CD8-positive, alpha-beta memory T cell (primary cell): ENCODE results near the gene ZNF638. TPM values are rescaled to one million over a fixed set of nuclear protein-coding genes. Genes with fewer than 3 reads are reported as not detected.

Experiments used
- CTCF ChIA-PET: fragments of 350-600 bp; sonication (Branson Sonifier 250); formaldehyde crosslinking; loops from one replicate; lab custom pipeline; 2021; ENCODE audit warnings: antibody characterized with exemption; lab: Charles Lee
- POLR2A ChIA-PET: fragments of 350-600 bp; sonication (Branson Sonifier 250); formaldehyde crosslinking; loops from one replicate; lab custom pipeline; 2021; ENCODE audit warnings: antibody characterized with exemption; lab: Charles Lee
- DNase-seq, 5 donors: peaks; one replicate each; pipeline versions ENCODE4 v3.0.0 to v3.0.0-alpha.2; 2020 to 2022; ENCODE audit warnings: mixed read lengths in 1 of 5
- H3K27ac ChIP-seq: one replicate; pipeline ENCODE4 v1.7.0; 2013; ENCODE audit warnings: low read depth, mild to moderate bottlenecking, low read length, moderate library complexity
- H3K27me3 ChIP-seq: 2 replicates; pipeline ENCODE4 v1.7.0; 2013; ENCODE audit warnings: low read length, mild to moderate bottlenecking; ENCODE audit not compliant: insufficient read depth, poor library complexity, severe bottlenecking
- H3K36me3 ChIP-seq: 2 replicates; pipeline ENCODE4 v1.7.0; 2013; ENCODE audit warnings: mild to moderate bottlenecking, low read length, moderate library complexity; ENCODE audit not compliant: insufficient read depth
- H3K4me1 ChIP-seq: 2 replicates; pipeline ENCODE4 v1.7.0; 2013; ENCODE audit warnings: mild to moderate bottlenecking, low read length, moderate library complexity; ENCODE audit not compliant: insufficient read depth
- H3K4me3 ChIP-seq: 2 replicates; pipeline ENCODE4 v1.7.0; 2013; ENCODE audit warnings: mild to moderate bottlenecking, low read length
- H3K9me3 ChIP-seq: 2 replicates; pipeline ENCODE4 v1.7.0; 2013; ENCODE audit warnings: mild to moderate bottlenecking, low read length
- H3K27ac Mint-ChIP-seq, 8 donors: one replicate each; pipeline ENCODE4 v1.8.0; 2020 to 2021; ENCODE audit warnings: mixed read lengths in 8 of 8, mild to moderate bottlenecking in 6 of 8, inconsistent platforms in 3 of 8, moderate library complexity in 3 of 8
- H3K27me3 Mint-ChIP-seq, 2 donors: one replicate each; pipeline ENCODE4 v1.8.0; 2020 to 2021; ENCODE audit warnings: mixed read lengths in 2 of 2, mild to moderate bottlenecking in 1 of 2, moderate library complexity in 1 of 2
- H3K36me3 Mint-ChIP-seq, 3 donors: one replicate each; pipeline ENCODE4 v1.8.0; 2020 to 2021; ENCODE audit warnings: mixed read lengths in 3 of 3, inconsistent platforms in 1 of 3, mild to moderate bottlenecking in 1 of 3
- H3K4me1 Mint-ChIP-seq, 3 donors: one replicate each; pipeline ENCODE4 v1.8.0; 2020 to 2021; ENCODE audit warnings: mixed read lengths in 3 of 3, inconsistent platforms in 1 of 3, mild to moderate bottlenecking in 1 of 3
- H3K4me3 Mint-ChIP-seq, 7 donors: one replicate each; pipeline ENCODE4 v1.8.0; 2020 to 2021; ENCODE audit warnings: mixed read lengths in 7 of 7, mild to moderate bottlenecking in 6 of 7, moderate library complexity in 4 of 7, inconsistent platforms in 2 of 7
- H3K9me3 Mint-ChIP-seq, 5 donors: one replicate each; pipeline ENCODE4 v1.8.0; 2020 to 2022; ENCODE audit warnings: mixed read lengths in 5 of 5, mild to moderate bottlenecking in 3 of 5, moderate library complexity in 2 of 5, inconsistent platforms in 1 of 5
- polyA plus RNA-seq: library from polyadenylated mRNA; unstranded; fragments of 300-500 nt; fragmentation: Illumina TruSeq; gene quantifications from one replicate; pipeline ENCODE4 v1.2.3, GENCODE V29; 2021
- total RNA-seq, 2 experiments: library from RNA; stranded (reverse); gene quantifications; one replicate each; pipeline ENCODE4 v1.2.3, GENCODE V29; 2021

The ZNF638 gene
- total and polyA plus RNA-seq, 3 experiments from 2014 or later: 47.8 to 83.4 (median 77.9) TPM

GRCh38 chr2:71462056-71462605 is 130.5 kb downstream of the ZNF638 start:
- ChIA-PET POLR2A (no interaction called here), CTCF (interaction anchor here (1.2 kb wide), 1 partner anchor 12 kb away, joined by 3 read pairs; no protein-coding TSS in a partner anchor)
- no peaks in the 10 kb centered on the region for H3K9me3 Mint-ChIP-seq
- H3K4me3 Mint-ChIP-seq: no peak overlapping the region
- Histone ChIP-seq H3K27me3 (peaks cover 4% of the 10 kb centered on the region), H3K9me3 (no peaks in the 10 kb centered on the region), H3K4me3 (no peak overlapping the region), H3K4me1 (no peaks in the 10 kb centered on the region), H3K36me3 (no peaks in the 10 kb centered on the region), H3K27ac (no peak overlapping the region)
- no peaks in the 10 kb centered on the region for H3K36me3 Mint-ChIP-seq
- no peak overlapping the region for H3K27ac Mint-ChIP-seq
- peaks cover 3 to 5% (median 5%) of the 10 kb centered on the region in 3 donors for H3K4me1 Mint-ChIP-seq
- peaks cover 8 to 12% of the 10 kb centered on the region in 2 donors for H3K27me3 Mint-ChIP-seq
- DNase-seq: no peak

GRCh38 chr2:71462641-71463341 is 131.2 kb downstream of the ZNF638 start:
- DNase-seq: no peak

GRCh38 chr2:71463342-71463654 is 131.7 kb downstream of the ZNF638 start:
- no peaks in the 10 kb centered on the region for H3K36me3 ChIP-seq
- ChIA-PET CTCF (interaction anchor here (1.2 kb wide), 1 partner anchor 47 kb away, joined by 3 read pairs; no protein-coding TSS in a partner anchor), POLR2A (no interaction called here)
- no peaks in the 10 kb centered on the region for H3K36me3 Mint-ChIP-seq
- no peaks in the 10 kb centered on the region for H3K9me3 Mint-ChIP-seq
- DNase-seq: no peak
- peaks cover 18 to 20% of the 10 kb centered on the region in 2 donors for H3K27me3 Mint-ChIP-seq
- peaks cover 10% of the 10 kb centered on the region for H3K27me3 ChIP-seq
- no peaks in the 10 kb centered on the region for H3K4me1 ChIP-seq
- H3K27ac ChIP-seq: no peak overlapping the region
- no peaks in the 10 kb centered on the region for H3K9me3 ChIP-seq
- peaks cover 8 to 13% (median 8%) of the 10 kb centered on the region in 3 donors for H3K4me1 Mint-ChIP-seq
- peak overlapping the region in 1 of 8 donors; percentile 26 for H3K27ac Mint-ChIP-seq
- peak overlapping the region in 1 of 7 donors; percentile 14 for H3K4me3 Mint-ChIP-seq
- no peak overlapping the region for H3K4me3 ChIP-seq

More at GRCh38 chr2:71462641-71463341, 131.2 kb downstream of the ZNF638 start:
- CTCF ChIA-PET: interaction anchor here (1.2 kb wide), 1 partner anchor 47 kb away, joined by 3 read pairs; no protein-coding TSS in a partner anchor
- Mint-ChIP-seq H3K4me3 (no peak overlapping the region), H3K36me3 (no peaks in the 10 kb centered on the region), H3K27ac (peak overlapping the region in 1 of 8 donors; percentile 26), H3K4me1 (peaks cover 8 to 12% (median 8%) of the 10 kb centered on the region in 3 donors), H3K9me3 (no peaks in the 10 kb centered on the region), H3K27me3 (peaks cover 13 to 14% of the 10 kb centered on the region in 2 donors)
- Histone ChIP-seq H3K36me3 (no peaks in the 10 kb centered on the region), H3K27me3 (peaks cover 4% of the 10 kb centered on the region), H3K27ac (no peak overlapping the region), H3K4me3 (no peak overlapping the region), H3K4me1 (no peaks in the 10 kb centered on the region), H3K9me3 (no peaks in the 10 kb centered on the region)
- POLR2A ChIA-PET: no interaction called here

GRCh38 chr2:71464389-71464788 is 132.8 kb downstream of the ZNF638 start:
- H3K36me3 ChIP-seq: no peaks in the 10 kb centered on the region
- no peak overlapping the region for H3K4me3 ChIP-seq
- ChIA-PET POLR2A (no interaction called here), CTCF (no interaction called here)
- H3K4me3 Mint-ChIP-seq: no peak overlapping the region
- H3K27me3 Mint-ChIP-seq: peaks cover 24 to 29% of the 10 kb centered on the region in 2 donors
- H3K27ac Mint-ChIP-seq: no peak overlapping the region
- DNase-seq: no peak
- no peaks in the 10 kb centered on the region for H3K36me3 Mint-ChIP-seq
- peaks cover 8 to 13% (median 8%) of the 10 kb centered on the region in 3 donors for H3K4me1 Mint-ChIP-seq
- H3K4me1 ChIP-seq: no peaks in the 10 kb centered on the region
- no peaks in the 10 kb centered on the region for H3K9me3 ChIP-seq
- H3K9me3 Mint-ChIP-seq: no peaks in the 10 kb centered on the region
- no peak overlapping the region for H3K27ac ChIP-seq
- peaks cover 19% of the 10 kb centered on the region for H3K27me3 ChIP-seq

GRCh38 chr2:71465356-71465755 is 133.8 kb downstream of the ZNF638 start:
- CTCF ChIA-PET: no interaction called here
- H3K36me3 ChIP-seq: no peaks in the 10 kb centered on the region
- H3K27me3 Mint-ChIP-seq: peaks cover 23 to 36% of the 10 kb centered on the region in 2 donors
- no peaks in the 10 kb centered on the region for H3K9me3 Mint-ChIP-seq
- H3K27me3 ChIP-seq: peaks cover 19% of the 10 kb centered on the region
- no peak overlapping the region for H3K27ac ChIP-seq
- no peak for DNase-seq
- H3K27ac Mint-ChIP-seq: no peak overlapping the region
- H3K4me3 Mint-ChIP-seq: no peak overlapping the region
- H3K4me1 Mint-ChIP-seq: peaks cover 8 to 13% (median 8%) of the 10 kb centered on the region in 3 donors
- H3K36me3 Mint-ChIP-seq: no peaks in the 10 kb centered on the region
- POLR2A ChIA-PET: no interaction called here
- no peaks in the 10 kb centered on the region for H3K4me1 ChIP-seq
- H3K4me3 ChIP-seq: no peak overlapping the region
- no peaks in the 10 kb centered on the region for H3K9me3 ChIP-seq

GRCh38 chr2:71465961-71466300 is 134.3 kb downstream of the ZNF638 start:
- Mint-ChIP-seq H3K27ac (no peak overlapping the region), H3K27me3 (peaks cover 23 to 36% of the 10 kb centered on the region in 2 donors), H3K9me3 (no peaks in the 10 kb centered on the region), H3K36me3 (no peaks in the 10 kb centered on the region), H3K4me3 (no peak overlapping the region), H3K4me1 (peaks cover 8 to 13% (median 8%) of the 10 kb centered on the region in 3 donors)
- Histone ChIP-seq H3K36me3 (no peaks in the 10 kb centered on the region), H3K4me3 (no peak overlapping the region), H3K27ac (no peak overlapping the region), H3K4me1 (no peaks in the 10 kb centered on the region), H3K27me3 (peaks cover 19% of the 10 kb centered on the region), H3K9me3 (no peaks in the 10 kb centered on the region)
- CTCF ChIA-PET: interaction anchor here (1.4 kb wide), 1 partner anchor 15 kb away, joined by 5 read pairs; no protein-coding TSS in a partner anchor
- DNase-seq: no peak
- POLR2A ChIA-PET: no interaction called here

- ChIA-PET CTCF (interaction anchor here (1.1 to 1.4 kb wide), 3 partner anchors 16 to 167 kb away, joined by 4 to 5 read pairs (median 4); no protein-coding TSS in a partner anchor), POLR2A (no interaction called here)
- H3K4me1 ChIP-seq: no peaks in the 10 kb centered on the region
- DNase-seq: no peak
- H3K27me3 ChIP-seq: peaks cover 19% of the 10 kb centered on the region
- no peaks in the 10 kb centered on the region for H3K36me3 ChIP-seq
- H3K4me3 Mint-ChIP-seq: peak overlapping the region; percentile 76 to 91 (median 83)
- no peaks in the 10 kb centered on the region for H3K9me3 Mint-ChIP-seq
- no peaks in the 10 kb centered on the region for H3K9me3 ChIP-seq
- H3K27me3 Mint-ChIP-seq: peaks cover 23 to 33% of the 10 kb centered on the region in 2 donors
- peak overlapping the region in 1 of 8 donors; percentile 8 for H3K27ac Mint-ChIP-seq
- H3K4me1 Mint-ChIP-seq: peaks cover 8 to 13% (median 8%) of the 10 kb centered on the region in 3 donors
- H3K36me3 Mint-ChIP-seq: no peaks in the 10 kb centered on the region
- H3K4me3 ChIP-seq: peak overlapping the region; percentile 54
- H3K27ac ChIP-seq: no peak overlapping the region
Measured at GRCh38 chr2:71466301-71467179, 135.0 kb downstream of the ZNF638 start.
